Activated T-cell treated with anti-CD3 and anti-CD28 coated beads, Interleukin-2, amount 50 U/mL, for 1 hour (primary cell): ENCODE measurements around the gene OGFOD2.
"Not testable (repeated sequence)": the region's sequence is repeated elsewhere in the genome, so short reads cannot be mapped to it uniquely, and the experiment has no call there.

ENCODE experiments used
- DNase-seq: peaks from one replicate; pipeline ENCODE4 v3.0.0-alpha.2; 2020

Gene OGFOD2

GRCh38 chr12:123006977-123007376 is 31.9 kb downstream of the OGFOD2 start:
- no peak for DNase-seq

- DNase-seq = no peak
Measured at GRCh38 chr12:123010110-123010509, 35.1 kb downstream of the OGFOD2 start.

GRCh38 chr12:123010681-123011080 is 35.6 kb downstream of the OGFOD2 start:
- DNase-seq = no peak

GRCh38 chr12:123011701-123012100 is 36.7 kb downstream of the OGFOD2 start:
- no peak for DNase-seq

- DNase-seq = no peak
Measured at GRCh38 chr12:123013185-123014095, 38.4 kb downstream of the OGFOD2 start.

- not testable (repeated sequence) for DNase-seq
Measured at GRCh38 chr12:123014473-123014872, 39.4 kb downstream of the OGFOD2 start.

GRCh38 chr12:123017753-123018152 is 42.7 kb downstream of the OGFOD2 start:
- DNase-seq = no peak

- no peak for DNase-seq
Measured at GRCh38 chr12:123019841-123020138, 44.7 kb downstream of the OGFOD2 start.

- no peak for DNase-seq
Measured at GRCh38 chr12:123021688-123022604, 46.9 kb downstream of the OGFOD2 start.

- no peak for DNase-seq
Measured at GRCh38 chr12:123022846-123023245, 47.8 kb downstream of the OGFOD2 start.

GRCh38 chr12:123024819-123025391 is 49.9 kb downstream of the OGFOD2 start:
- DNase-seq = no peak

GRCh38 chr12:123026094-123026853 is 51.2 kb downstream of the OGFOD2 start:
- no peak for DNase-seq

GRCh38 chr12:123027726-123028445 is 52.8 kb downstream of the OGFOD2 start:
- DNase-seq = no peak

- DNase-seq = no peak
Measured at GRCh38 chr12:123028475-123028874, 53.4 kb downstream of the OGFOD2 start.

GRCh38 chr12:123029550-123029949 is 54.5 kb downstream of the OGFOD2 start:
- no peak for DNase-seq
